K562 (cell line): ENCODE data around the gene SLC9A1. TPM values are rescaled to one million over a fixed set of nuclear protein-coding genes. Genes with fewer than 3 reads are reported as not detected.

ENCODE experiments used
- ATAC-seq: fragments of 200-7000 bp; cut with Tn5 transposase; 3 replicates; pipeline ENCODE4 v1.9.1; 2020; ENCODE audit warnings: moderate library complexity
- BruUV-seq: library from RNA; stranded (reverse); fragments of 400-500 nt; replicated peaks from 2 replicates; lab custom pipeline; 2021; lab: Mats Ljungman, UMichigan
- CTCF ChIA-PET: fragments of 300-600 bp; formaldehyde crosslinking; extraction: SDS; loops from one replicate; lab custom pipeline; 2021; ENCODE audit warnings: low intra/inter-chr PET ratio; lab: Yijun Ruan, JAX
- POLR2A ChIA-PET: fragments of 300-600, 350-650 bp; sonication (Branson Sonifier 250); formaldehyde crosslinking; extraction: SDS; loops from one replicate; lab custom pipeline; 2021; ENCODE audit warnings: antibody characterized with exemption, inconsistent platforms; lab: Yijun Ruan, JAX
- DNase-seq, 4 experiments: peaks; one replicate each; pipeline versions ENCODE4 v3.0.0 to v3.0.0-alpha.2; 2011 to 2018; ENCODE audit warnings: low spot score in 3 of 4, mixed read lengths in 3 of 4; ENCODE audit errors: extremely low read depth in 1 of 4
- FAIRE-seq: peaks from 2 replicates; lab custom pipeline; 2011; peaks lifted over from hg19 to GRCh38; lab: Jason Lieb, UNC
- H2AFZ ChIP-seq: 2 replicates; pipeline ENCODE4 v1.6.0; 2011; ENCODE audit warnings: low read depth, low read length, control low read depth, inconsistent platforms
- H3K27ac ChIP-seq: fragments of 200-600 bp; 3 replicates; pipeline ENCODE4 v1.8.0; 2011; ENCODE audit warnings: low read depth, mild to moderate bottlenecking, control low read depth, inconsistent platforms, low read length, moderate library complexity, mixed read lengths; ENCODE audit errors: extremely low read depth
- H3K27me3 ChIP-seq, 2 experiments: fragments of 300-600 bp in 1 of 2; 2 replicates in 1 of 2; 3 replicates in 1 of 2; pipeline versions ENCODE4 v1.6.0 to v1.8.0; 2011; ENCODE audit warnings: inconsistent platforms in 2 of 2, low read length in 2 of 2, mild to moderate bottlenecking in 1 of 2, mixed read lengths in 1 of 2, moderate library complexity in 1 of 2; ENCODE audit not compliant: control insufficient read depth in 2 of 2, insufficient read depth in 2 of 2
- H3K36me3 ChIP-seq: fragments of 300-600 bp; 3 replicates; pipeline ENCODE4 v1.8.0; 2011; ENCODE audit warnings: mild to moderate bottlenecking, low read length, inconsistent platforms; ENCODE audit not compliant: control insufficient read depth, insufficient read depth
- H3K4me1 ChIP-seq, 2 experiments: fragments of 200-600 bp in 1 of 2; replicated peaks in 1 of 2; 2 replicates in 1 of 2; 3 replicates in 1 of 2; pipeline versions ENCODE4 v1.5.1 to v1.8.0; 2011; ENCODE audit warnings: inconsistent platforms in 2 of 2, low read length in 2 of 2, mild to moderate bottlenecking in 1 of 2, mixed read lengths in 1 of 2, moderate library complexity in 1 of 2; ENCODE audit not compliant: control insufficient read depth in 2 of 2, insufficient read depth in 2 of 2
- H3K4me2 ChIP-seq: 2 replicates; pipeline ENCODE4 v1.6.1; 2011; ENCODE audit warnings: low read length, control low read depth, inconsistent platforms, mixed read lengths; ENCODE audit not compliant: insufficient read depth
- H3K4me3 ChIP-seq: fragments of 200-600 bp; sonication (generic), shearing (Covaris generic); 2 replicates; pipeline ENCODE4 v1.5.1; 2016; ENCODE audit warnings: control low read depth, inconsistent platforms
- H3K79me2 ChIP-seq: fragments of 200-600 bp; 3 replicates; pipeline ENCODE4 v1.8.0; 2011; ENCODE audit warnings: low read length, inconsistent platforms; ENCODE audit not compliant: control insufficient read depth, insufficient read depth
- H3K9ac ChIP-seq, 2 experiments: 2 replicates each; pipeline versions ENCODE4 v1.6.0 to v1.6.1; 2011; ENCODE audit warnings: low read depth in 2 of 2, low read length in 2 of 2, control low read depth in 1 of 2, inconsistent platforms in 1 of 2, mild to moderate bottlenecking in 1 of 2, mixed read lengths in 1 of 2; ENCODE audit not compliant: insufficient read depth in 1 of 2
- H3K9me1 ChIP-seq: one replicate; pipeline ENCODE4 v1.6.0; 2011; ENCODE audit warnings: inconsistent platforms, mild to moderate bottlenecking, low read length, moderate library complexity; ENCODE audit not compliant: control insufficient read depth, insufficient read depth
- H3K9me3 ChIP-seq: replicated peaks from 2 replicates; pipeline ENCODE4 v1.5.1; 2011; ENCODE audit warnings: low read depth, low read length, inconsistent platforms; ENCODE audit not compliant: control insufficient read depth, insufficient read depth
- H4K20me1 ChIP-seq: replicated peaks from 2 replicates; pipeline ENCODE4 v1.6.1; 2011; ENCODE audit warnings: low read length, inconsistent platforms, mixed read lengths; ENCODE audit not compliant: control insufficient read depth, insufficient read depth
- ASH1L ChIP-seq: fragments of 450-650 bp; IDR thresholded peaks from 2 replicates; pipeline ENCODE4 v1.6.1; 2018; ENCODE audit warnings: borderline replicate concordance, mild to moderate bottlenecking, low read depth; ENCODE audit not compliant: partially characterized antibody
- BACH1 ChIP-seq: fragments of 200-800 bp; sonication (Bioruptor generic); IDR thresholded peaks from 2 replicates; pipeline ENCODE4 v1.6.1; 2016; ENCODE audit warnings: missing genetic modification characterization, missing compliant biosample characterization
- BRD9 ChIP-seq: fragments of 450-650 bp; IDR thresholded peaks from 2 replicates; pipeline ENCODE4 v1.6.1; 2018; ENCODE audit warnings: low read depth; ENCODE audit not compliant: partially characterized antibody
- CHCHD3 ChIP-seq: fragments of 250-450 bp; sonication (Bioruptor Pico); IDR thresholded peaks from 2 replicates; pipeline ENCODE4 v2.1.2; 2022; ENCODE audit warnings: mild to moderate bottlenecking
- CHD4 ChIP-seq: fragments of 200-600 bp; sonication (generic); IDR thresholded peaks from 3 replicates; pipeline ENCODE4 v1.6.1; 2012; ENCODE audit warnings: low read depth, mild to moderate bottlenecking, mixed read lengths, low read length, inconsistent platforms; ENCODE audit not compliant: insufficient read depth, insufficient replicate concordance, poor library complexity, severe bottlenecking
- CTCF ChIP-seq, 3 experiments: IDR thresholded peaks in 2 of 3; conservative IDR thresholded peaks in 1 of 3; 2 replicates each; pipeline ENCODE4 v1.5.1; 2011 to 2012; ENCODE audit warnings: low read length in 3 of 3, mild to moderate bottlenecking in 3 of 3, control low read depth in 2 of 3, improper control_type of control experiment in 1 of 3, inconsistent platforms in 1 of 3, low read depth in 1 of 3, mixed read lengths in 1 of 3, moderate library complexity in 1 of 3; ENCODE audit not compliant: insufficient read depth in 2 of 3
- CXXC5 ChIP-seq: fragments of 250-450 bp; sonication (Bioruptor Pico); IDR thresholded peaks from 2 replicates; pipeline ENCODE4 v1.8.0; 2022; ENCODE audit warnings: inconsistent platforms, mild to moderate bottlenecking, moderate library complexity
- E2F3 ChIP-seq: fragments of 250-450 bp; sonication (Bioruptor Pico); IDR thresholded peaks from 2 replicates; pipeline ENCODE4 v1.4.0; 2020; ENCODE audit warnings: mild to moderate bottlenecking
- E2F5 ChIP-seq: sonication (generic); formaldehyde crosslinking; IDR thresholded peaks from 2 replicates; pipeline ENCODE4 v1.8.0; 2022; ENCODE audit warnings: mild to moderate bottlenecking, missing genetic modification reagents
- HCFC1 ChIP-seq: IDR thresholded peaks from 2 replicates; pipeline ENCODE4 v1.6.1; 2012; ENCODE audit warnings: low read depth, low read length, improper control_type of control experiment
- MAX ChIP-seq: sonication (generic); formaldehyde crosslinking; IDR thresholded peaks from 2 replicates; pipeline ENCODE4 v1.9.0; 2022; ENCODE audit warnings: mild to moderate bottlenecking, missing genetic modification reagents
- MYNN ChIP-seq, 2 experiments: sonication (generic); formaldehyde crosslinking in 1 of 2; IDR thresholded peaks; 2 replicates each; pipeline versions ENCODE4 v1.5.0 to v1.6.1; 2016 to 2020; ENCODE audit warnings: antibody characterized with exemption in 1 of 2, missing genetic modification reagents in 1 of 2
- NR3C1 ChIP-seq: sonication (generic); formaldehyde crosslinking; IDR thresholded peaks from 2 replicates; pipeline ENCODE4 v1.8.1; 2022; ENCODE audit warnings: missing genetic modification reagents
- PCBP1 ChIP-seq: fragments of 200-400 bp; formaldehyde crosslinking; IDR thresholded peaks from 2 replicates; pipeline ENCODE4 v1.6.1; 2018; ENCODE audit warnings: mild to moderate bottlenecking, low read depth, low read length; ENCODE audit not compliant: poor library complexity, severe bottlenecking
- RAD21 ChIP-seq, 2 experiments: fragments of 250-450 bp in 1 of 2; fragments of 450-650 bp in 1 of 2; sonication (Bioruptor Pico) in 1 of 2; formaldehyde crosslinking in 1 of 2; IDR thresholded peaks in 1 of 2; conservative IDR thresholded peaks in 1 of 2; 2 replicates each; pipeline versions ENCODE4 v1.4.0 to v1.8.0; 2020 to 2022; ENCODE audit warnings: mild to moderate bottlenecking in 2 of 2, moderate library complexity in 1 of 2
- SRSF3 ChIP-seq: fragments of 200-400 bp; formaldehyde crosslinking; IDR thresholded peaks from 2 replicates; pipeline ENCODE4 v1.6.1; 2016; ENCODE audit warnings: mild to moderate bottlenecking, low read length, moderate library complexity; ENCODE audit not compliant: insufficient read depth
- TARDBP ChIP-seq: fragments of 450-650 bp; IDR thresholded peaks from 2 replicates; pipeline ENCODE4 v1.6.1; 2016
- ZNF766 ChIP-seq: fragments of 200-800 bp; sonication (Bioruptor generic); conservative IDR thresholded peaks from 2 replicates; pipeline ENCODE4 v1.6.1; 2016; ENCODE audit warnings: missing genetic modification characterization, missing compliant biosample characterization
- WGBS: fragments of 100-300 bp; shearing (Covaris generic); methylation state at CpG from one replicate; pipeline ENCODE4 v1.1.6; 2016; ENCODE audit warnings: low coverage, mixed read lengths; ENCODE audit not compliant: insufficient coverage; ENCODE audit errors: missing lambda C conversion rate; 5-methylcytosine and 5-hydroxymethylcytosine counted together
- in situ Hi-C: fragments of 300-500 bp; cut with MboI; formaldehyde crosslinking; loops from 4 replicates; pipeline ENCODE4 v1.15.0; 2018; ENCODE audit warnings: inconsistent platforms, mixed read lengths
- intact Hi-C: fragments of 100-400 bp; cut with micrococcal nuclease; formaldehyde crosslinking; loops from 2 replicates; pipeline ENCODE4 v1.14.2; 2022
- polyA plus RNA-seq, 8 experiments: library from polyadenylated mRNA; depleted of rRNA in 4 of 8; stranded (reverse) in 5 of 8; unstranded in 3 of 8; fragments of >200 nt; fragmentation: Nextera tagmentation in 2 of 8; fragmentation: Illumina TruSeq in 1 of 8; extraction: Ambion mirVana in 2 of 8; extraction: Trizol in 1 of 8; gene quantifications; 2 replicates each; pipeline versions ENCODE4 v1.2.1 to v1.2.3, GENCODE V29; 2011 to 2014; ENCODE audit warnings: inconsistent platforms in 1 of 8, missing spikeins in 1 of 8
- total RNA-seq, 7 experiments: library from RNA; depleted of rRNA in 6 of 7; stranded (reverse); fragments of >200 nt in 6 of 7; fragmentation: Illumina TruSeq in 2 of 7; extraction: Trizol in 2 of 7; gene quantifications; 2 replicates each; pipeline versions ENCODE4 v1.2.1 to v1.2.3, GENCODE V29; 2011 to 2021; ENCODE audit warnings: low replicate concordance in 1 of 7

SLC9A1 gene
- total and polyA plus RNA-seq, 9 of the 15 experiments (the other 6 are each of a cell fraction or from before 2014, with no cell fraction given), result 0.59 to 14.4 (median 2.0) TPM

GRCh38 chr1:27127419-27127818 lies 27.5 kb downstream of the SLC9A1 start (continued):
- 0 out of 4 replicates have a peak, but pooled peaks of 1 of the 2 experiments have one; percentile 8 for TF ChIP-seq RAD21 (CRISPR knock-in tag; conservative IDR thresholded peaks at IDR 0.05 in 1 of 2, IDR thresholded peaks at IDR 0.05 in 1 of 2)
- no peak for TF ChIP-seq CHCHD3 (CRISPR knock-in tag)
- no peak for TF ChIP-seq PCBP1
- TF ChIP-seq CTCF (IDR thresholded peaks at IDR 0.05 in 2 of 3, conservative IDR thresholded peaks at IDR 0.05 in 1 of 3; ENCODE audit: insufficient read depth in 2 of 3, low read depth in 1 of 3, low read length in 3 of 3), result peak in 2 of 3 experiments; percentile 32 to 33; a peak in 3 of 6 replicates
- TF ChIP-seq CXXC5, result no peak
- no peak for TF ChIP-seq E2F5
- TF ChIP-seq MAX, result no peak

GRCh38 chr1:27126391-27126790 lies 28.5 kb downstream of the SLC9A1 start:
- ATAC-seq (no peak), FAIRE-seq (no peak), DNase-seq (no peak)
- Histone ChIP-seq H3K4me2 (no peak overlapping the region), H4K20me1 (no peaks in the 10 kb centered on the region), H3K36me3 (peaks cover 5% of the 10 kb centered on the region; the same call in 2 of the 3 replicates), H3K4me1 (peaks cover 6 to 18% of the 10 kb centered on the region in 2 experiments; a peak in 4 of 5 replicates), H3K27me3 (no peaks in the 10 kb centered on the region), H2AFZ (no peak overlapping the region), H3K4me3 (no peak overlapping the region), H3K79me2 (no peaks in the 10 kb centered on the region), H3K9me1 (peaks cover 4% of the 10 kb centered on the region), H3K27ac (no peak overlapping the region), H3K9me3 (no peaks in the 10 kb centered on the region), H3K9ac (no peak overlapping the region)
- ChIA-PET CTCF (no interaction called here), POLR2A (interaction anchor here (0.6 to 2.9 kb wide), 6 partner anchors 9 to 27 kb away, joined by 3 to 14 read pairs (median 4); partner anchors contain the start of gene SLC9A1)
- 92% methylated on average over 5 of the region's 5 CpGs for WGBS
- intact Hi-C loops (no loop called here), in situ Hi-C loops (no loop called here)
- BruUV-seq, result no TSS peak
- TF ChIP-seq ZNF766 (no peak), HCFC1 (no peak), E2F3 (CRISPR knock-in tag) (no peak), TARDBP (no peak), CHD4 (no peak), SRSF3 (no peak), NR3C1 (no peak), MYNN (IDR thresholded peaks at IDR 0.05) (no peak), MYNN (CRISPR knock-in tag; IDR thresholded peaks at IDR 0.05) (no peak), BACH1 (tag) (no peak), ASH1L (no peak), BRD9 (no peak)
